Stomach smooth muscle (tissue), 2 donors: ENCODE measurements around the gene OSBPL6.

Experiments used
- H3K27ac ChIP-seq: one replicate; pipeline ENCODE4 v1.7.0; 2013; ENCODE audit warnings: mild to moderate bottlenecking, low read length, inconsistent platforms
- H3K27me3 ChIP-seq, 2 donors: one replicate each; pipeline ENCODE4 v1.7.0; 2013; ENCODE audit warnings: low read length in 2 of 2; ENCODE audit not compliant: insufficient read depth in 2 of 2, control insufficient read depth in 1 of 2
- H3K36me3 ChIP-seq, 2 donors: one replicate each; pipeline ENCODE4 v1.7.0; 2013; ENCODE audit warnings: low read length in 2 of 2; ENCODE audit not compliant: control insufficient read depth in 2 of 2, insufficient read depth in 2 of 2
- H3K4me1 ChIP-seq: one replicate; pipeline ENCODE4 v1.7.0; 2013; ENCODE audit warnings: low read length; ENCODE audit not compliant: control insufficient read depth, insufficient read depth
- H3K4me3 ChIP-seq, 2 donors: one replicate each; pipeline ENCODE4 v1.7.0; 2013; ENCODE audit warnings: low read length in 2 of 2
- H3K9ac ChIP-seq, 2 donors: one replicate each; pipeline ENCODE4 v1.7.0; 2013; ENCODE audit warnings: low read length in 2 of 2, mild to moderate bottlenecking in 1 of 2
- H3K9me3 ChIP-seq, 2 donors: one replicate each; pipeline ENCODE4 v1.7.0; 2013; ENCODE audit warnings: low read length in 2 of 2; ENCODE audit not compliant: control insufficient read depth in 2 of 2
- donor health status: healthy.
- donor health status: Pancreatic carcinoma.

The OSBPL6 gene

DNA sequence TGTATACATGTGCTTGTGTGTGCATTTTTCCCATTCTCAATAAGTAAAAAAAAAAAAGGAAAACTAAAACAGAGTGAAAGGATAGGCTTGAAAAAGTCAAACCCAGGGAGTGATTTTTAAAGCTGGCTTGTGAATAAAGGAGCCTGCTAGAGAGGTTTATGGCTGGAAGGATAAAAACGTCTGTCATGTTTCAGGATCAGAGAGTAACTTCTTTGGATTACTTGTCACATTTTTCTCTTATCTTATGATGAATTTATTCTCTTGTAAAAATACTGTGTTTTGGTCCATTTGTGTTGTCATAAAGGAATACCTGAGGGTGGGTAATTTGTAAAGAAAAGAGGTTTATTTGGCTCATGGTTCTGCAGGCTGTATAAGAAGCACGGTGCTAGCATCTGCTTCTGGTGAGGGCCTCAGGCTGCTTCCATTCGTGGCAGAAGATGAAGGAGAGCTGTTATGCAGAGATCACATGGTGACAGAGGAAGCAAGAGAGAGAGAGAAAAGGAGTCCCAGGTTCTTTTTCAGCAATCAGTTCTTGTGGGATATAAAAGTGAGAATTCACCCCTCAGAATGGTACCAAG lies 89.1 kb downstream of the OSBPL6 start:
- no peak overlapping the region for H3K9ac ChIP-seq
- no peaks in the 10 kb centered on the region for H3K36me3 ChIP-seq
- no peak overlapping the region for H3K27ac ChIP-seq
- no peaks in the 10 kb centered on the region for H3K4me1 ChIP-seq
- no peak overlapping the region for H3K4me3 ChIP-seq
- no peaks in the 10 kb centered on the region for H3K9me3 ChIP-seq
- H3K27me3 ChIP-seq: no peaks in the 10 kb centered on the region

DNA sequence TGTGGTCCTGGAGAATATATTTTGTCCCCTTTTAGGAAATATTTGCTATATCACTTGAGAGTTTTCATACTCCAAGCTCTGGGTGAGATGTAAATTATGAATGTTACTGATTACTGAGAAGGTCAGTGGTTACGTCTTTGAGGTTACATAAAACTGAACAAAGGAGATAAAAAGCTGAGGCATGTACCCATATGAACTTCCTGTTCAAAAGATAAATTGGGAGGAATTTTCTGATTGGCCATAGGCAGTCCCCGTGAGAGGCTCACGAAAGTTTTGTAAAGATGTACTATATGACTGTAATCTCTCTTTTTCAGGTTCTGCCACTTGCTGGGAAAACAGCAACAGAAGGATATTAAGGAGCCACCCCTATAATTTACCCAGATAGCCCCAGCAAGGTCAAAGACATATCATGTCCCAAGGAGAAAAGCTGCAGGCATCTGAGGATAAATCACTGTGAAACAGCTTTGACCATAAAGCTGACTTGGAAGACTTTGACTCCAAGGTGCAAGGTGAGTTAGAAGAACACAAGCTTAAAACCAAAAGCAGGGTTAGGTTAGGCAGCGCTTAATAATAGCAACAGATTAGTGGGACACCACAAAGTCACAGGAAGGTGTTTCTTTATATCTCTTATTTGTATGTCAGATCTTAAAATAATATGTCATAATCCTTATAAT lies 90.4 kb downstream of the OSBPL6 start:
- H3K27ac ChIP-seq: no peak overlapping the region

DNA sequence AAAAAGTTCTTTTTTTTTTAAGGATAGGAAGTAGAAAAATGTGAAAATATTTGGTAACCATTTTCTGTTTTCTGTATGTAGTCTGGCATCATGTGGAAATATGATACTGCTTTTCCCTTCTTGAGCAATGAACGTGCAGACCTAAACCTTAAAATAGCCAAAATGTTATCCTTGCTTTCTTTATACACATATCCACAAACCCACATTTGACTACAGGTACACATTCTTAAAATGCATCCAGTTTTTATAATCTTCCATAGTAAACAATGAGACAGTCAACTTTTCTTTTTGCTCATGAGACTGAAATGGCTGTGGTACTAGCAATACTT lies 90.9 kb downstream of the OSBPL6 start:
- H3K9ac ChIP-seq: no peak overlapping the region
- H3K4me3 ChIP-seq: no peak overlapping the region
- no peaks in the 10 kb centered on the region for H3K36me3 ChIP-seq
- no peaks in the 10 kb centered on the region for H3K9me3 ChIP-seq
- no peaks in the 10 kb centered on the region for H3K4me1 ChIP-seq
- no peak overlapping the region for H3K27ac ChIP-seq
- no peaks in the 10 kb centered on the region for H3K27me3 ChIP-seq

More for the DNA sequence above, 90.4 kb downstream of the OSBPL6 start:
- Histone ChIP-seq H3K27me3 (no peaks in the 10 kb centered on the region), H3K9me3 (no peaks in the 10 kb centered on the region), H3K9ac (no peak overlapping the region), H3K4me3 (no peak overlapping the region), H3K4me1 (no peaks in the 10 kb centered on the region), H3K36me3 (no peaks in the 10 kb centered on the region)

DNA sequence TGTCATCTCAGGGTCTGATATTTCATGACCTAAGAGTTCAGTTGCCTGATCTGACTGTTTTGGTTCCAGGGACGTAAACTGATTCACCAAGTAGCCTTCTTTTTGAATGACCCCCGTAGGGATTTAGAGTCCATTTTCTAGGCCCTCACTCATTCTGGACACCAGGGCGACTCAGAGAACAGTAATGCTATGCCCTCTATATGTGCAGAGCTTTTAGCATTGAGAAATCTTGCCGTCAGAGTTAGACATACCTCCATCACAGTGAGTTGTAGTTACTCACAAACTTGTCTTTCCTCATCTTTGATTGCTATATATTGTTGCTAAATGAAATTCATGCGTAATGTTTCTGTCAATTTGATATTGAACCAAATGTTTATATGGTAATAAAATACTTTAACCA lies 92.3 kb downstream of the OSBPL6 start:
- H3K9me3 ChIP-seq: no peaks in the 10 kb centered on the region
- H3K27me3 ChIP-seq: no peaks in the 10 kb centered on the region
- H3K9ac ChIP-seq: no peak overlapping the region
- no peaks in the 10 kb centered on the region for H3K4me1 ChIP-seq
- H3K36me3 ChIP-seq: no peaks in the 10 kb centered on the region
- no peak overlapping the region for H3K27ac ChIP-seq
- H3K4me3 ChIP-seq: no peak overlapping the region

DNA sequence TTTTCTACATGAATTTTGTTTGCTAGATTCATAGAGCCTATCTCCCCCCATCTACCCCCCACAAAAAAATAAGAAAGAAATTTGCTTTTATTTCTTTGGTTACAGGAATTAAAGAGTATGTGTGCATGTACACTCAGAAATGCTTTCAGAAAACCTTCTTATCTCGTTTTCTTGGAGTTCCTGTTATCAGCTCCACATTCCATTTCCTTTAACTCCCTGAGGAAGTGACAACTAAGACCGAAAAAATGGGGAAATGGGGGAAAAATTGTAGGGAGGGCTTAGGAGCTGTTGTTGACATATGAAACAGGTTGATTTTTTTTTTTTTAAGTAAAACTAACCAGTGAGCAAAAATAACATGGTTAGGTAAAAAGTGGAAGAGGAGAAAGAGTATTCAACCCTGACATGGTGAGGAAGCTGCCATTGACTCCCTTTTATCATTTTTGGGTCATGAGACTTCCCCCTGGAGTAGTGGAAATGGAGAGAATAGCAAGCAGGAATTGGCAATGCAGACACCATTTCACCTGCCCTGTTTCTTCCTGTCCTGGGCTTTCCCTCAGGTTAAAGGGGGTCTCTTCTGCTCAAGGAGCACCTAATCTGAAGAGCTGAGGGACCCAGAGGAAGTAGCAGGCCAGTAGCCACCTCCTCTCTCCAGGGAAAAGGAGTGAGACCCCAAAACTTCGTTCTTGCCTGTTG lies 93.5 kb downstream of the OSBPL6 start:
- no peaks in the 10 kb centered on the region for H3K9me3 ChIP-seq
- no peaks in the 10 kb centered on the region for H3K27me3 ChIP-seq
- no peak overlapping the region for H3K4me3 ChIP-seq
- no peaks in the 10 kb centered on the region for H3K36me3 ChIP-seq
- H3K9ac ChIP-seq: no peak overlapping the region
- H3K27ac ChIP-seq: no peak overlapping the region
- H3K4me1 ChIP-seq: no peaks in the 10 kb centered on the region

DNA sequence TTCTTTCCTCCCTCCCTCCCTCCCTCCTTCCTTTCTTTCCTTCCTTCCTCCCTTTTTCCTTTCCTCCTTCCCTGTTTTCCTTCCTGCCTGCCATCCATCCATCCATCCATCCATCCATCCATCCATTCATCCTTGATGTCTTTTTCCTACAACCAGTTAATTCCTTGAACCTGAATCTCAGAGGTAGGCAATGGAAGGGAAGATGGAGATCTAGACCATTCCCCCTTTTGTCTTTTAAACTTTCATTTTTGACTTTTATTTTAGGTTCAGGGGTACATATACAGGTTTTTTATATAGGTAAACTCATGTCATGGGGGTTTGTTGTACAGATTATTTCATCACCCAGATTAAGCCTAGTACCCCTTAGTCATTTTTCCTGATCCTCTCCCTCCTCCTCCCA lies 97.4 kb downstream of the OSBPL6 start:
- no peaks in the 10 kb centered on the region for H3K27me3 ChIP-seq
- no peaks in the 10 kb centered on the region for H3K36me3 ChIP-seq
- no peaks in the 10 kb centered on the region for H3K9me3 ChIP-seq
- no peak overlapping the region for H3K9ac ChIP-seq
- no peak overlapping the region for H3K27ac ChIP-seq
- H3K4me3 ChIP-seq: no peak overlapping the region
- H3K4me1 ChIP-seq: no peaks in the 10 kb centered on the region

DNA sequence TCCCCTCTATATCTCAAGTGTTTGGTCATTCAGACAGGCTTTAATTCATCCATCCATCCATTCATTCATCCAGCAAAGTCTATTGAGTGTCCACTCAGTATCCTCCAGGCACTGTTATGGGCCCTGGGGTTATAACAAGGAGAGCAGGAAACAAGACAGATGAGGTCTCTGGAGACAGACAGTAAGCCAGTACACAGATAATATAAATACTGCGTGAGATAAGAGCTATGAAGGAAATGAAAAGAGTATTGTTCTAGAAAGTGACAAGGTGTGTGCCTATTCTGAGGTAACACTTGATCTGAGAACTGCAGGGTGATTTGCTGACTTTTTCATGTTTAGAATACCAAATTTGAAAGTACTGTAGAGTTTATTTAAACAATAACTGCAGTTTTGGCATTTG lies 98.3 kb downstream of the OSBPL6 start:
- Histone ChIP-seq H3K4me1 (no peaks in the 10 kb centered on the region), H3K27ac (no peak overlapping the region), H3K27me3 (no peaks in the 10 kb centered on the region), H3K9ac (no peak overlapping the region), H3K36me3 (no peaks in the 10 kb centered on the region), H3K9me3 (no peaks in the 10 kb centered on the region), H3K4me3 (no peak overlapping the region)

DNA sequence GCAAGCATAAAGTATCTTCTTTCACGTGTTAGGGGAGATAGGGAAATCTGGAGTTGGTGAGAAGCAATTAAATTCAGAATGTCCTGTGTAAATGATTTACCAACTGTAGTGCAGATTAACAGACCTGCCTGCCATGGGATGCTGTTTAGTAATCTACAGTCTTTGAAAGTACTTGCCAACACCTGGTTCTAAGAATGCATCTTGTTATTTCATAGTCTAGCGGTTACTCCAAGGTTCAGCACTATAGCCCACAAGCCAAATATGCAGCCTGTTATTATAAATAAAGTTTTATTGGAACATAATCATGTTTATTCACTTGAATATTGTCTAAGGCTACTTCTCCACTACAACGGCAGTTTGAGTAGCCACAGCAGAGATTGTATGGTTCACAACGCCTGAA lies 100.8 kb downstream of the OSBPL6 start:
- H3K36me3 ChIP-seq: no peaks in the 10 kb centered on the region
- no peak overlapping the region for H3K9ac ChIP-seq

DNA sequence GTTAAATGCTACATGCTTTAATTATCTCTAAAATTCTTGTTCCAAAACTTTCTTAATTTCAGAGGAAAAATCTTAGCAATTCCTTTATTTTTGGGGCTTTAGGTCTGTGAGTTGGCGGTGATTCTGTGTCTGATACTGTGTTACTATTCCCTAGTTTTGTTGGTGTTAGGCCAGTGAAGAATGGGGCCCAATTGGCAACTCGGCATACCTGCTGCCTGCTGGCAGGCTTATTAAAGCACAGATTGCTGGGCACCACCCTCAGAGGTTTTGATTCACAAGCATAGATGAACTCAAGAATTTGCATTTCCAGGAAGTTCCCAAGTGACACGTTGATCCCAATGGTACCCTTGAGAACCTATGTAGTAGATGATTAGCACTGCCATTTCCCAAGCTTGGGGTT lies 101.6 kb downstream of the OSBPL6 start:
- no peak overlapping the region for H3K9ac ChIP-seq
- no peak overlapping the region for H3K4me3 ChIP-seq
- no peaks in the 10 kb centered on the region for H3K4me1 ChIP-seq
- no peaks in the 10 kb centered on the region for H3K9me3 ChIP-seq
- no peak overlapping the region for H3K27ac ChIP-seq
- no peaks in the 10 kb centered on the region for H3K27me3 ChIP-seq
- no peaks in the 10 kb centered on the region for H3K36me3 ChIP-seq

More for the DNA sequence above, 100.8 kb downstream of the OSBPL6 start:
- Histone ChIP-seq H3K4me1 (no peaks in the 10 kb centered on the region), H3K4me3 (no peak overlapping the region), H3K9me3 (no peaks in the 10 kb centered on the region), H3K27ac (no peak overlapping the region), H3K27me3 (no peaks in the 10 kb centered on the region)

DNA sequence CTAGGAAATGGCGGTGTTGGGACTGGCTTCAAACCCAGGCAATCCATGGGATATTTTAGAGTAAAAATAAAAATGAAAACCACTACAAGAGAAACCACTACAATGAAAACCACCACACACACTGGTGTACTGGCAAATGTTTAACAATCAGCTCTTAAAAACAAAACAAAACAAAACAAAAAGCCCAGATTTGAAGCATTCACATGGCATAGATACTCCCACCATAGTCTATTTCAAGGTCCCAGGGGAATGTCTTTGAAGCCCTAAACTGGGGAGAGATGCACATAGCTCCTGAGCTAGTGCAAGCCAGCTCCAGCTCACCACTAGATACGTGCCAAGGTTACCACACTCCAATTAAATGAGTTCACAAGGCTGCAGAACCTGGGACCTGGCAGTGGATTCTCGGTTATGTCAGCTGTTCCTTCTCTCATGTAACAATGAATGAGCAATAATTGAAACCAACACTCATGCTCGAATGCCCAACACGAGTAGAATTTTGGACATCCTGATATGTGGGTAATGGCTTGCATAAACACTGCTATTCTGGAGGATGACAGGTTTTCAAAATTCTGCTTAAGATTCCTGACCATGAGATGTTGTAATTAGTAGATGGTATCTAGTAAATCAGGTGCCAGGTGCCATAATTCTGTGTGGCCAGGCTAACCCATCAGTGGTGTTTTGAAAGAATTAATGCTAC lies 102.2 kb downstream of the OSBPL6 start:
- H3K36me3 ChIP-seq: no peaks in the 10 kb centered on the region
- H3K9ac ChIP-seq: no peak overlapping the region
- no peak overlapping the region for H3K27ac ChIP-seq
- no peaks in the 10 kb centered on the region for H3K9me3 ChIP-seq
- H3K4me1 ChIP-seq: no peaks in the 10 kb centered on the region
- no peak overlapping the region for H3K4me3 ChIP-seq
- no peaks in the 10 kb centered on the region for H3K27me3 ChIP-seq

DNA sequence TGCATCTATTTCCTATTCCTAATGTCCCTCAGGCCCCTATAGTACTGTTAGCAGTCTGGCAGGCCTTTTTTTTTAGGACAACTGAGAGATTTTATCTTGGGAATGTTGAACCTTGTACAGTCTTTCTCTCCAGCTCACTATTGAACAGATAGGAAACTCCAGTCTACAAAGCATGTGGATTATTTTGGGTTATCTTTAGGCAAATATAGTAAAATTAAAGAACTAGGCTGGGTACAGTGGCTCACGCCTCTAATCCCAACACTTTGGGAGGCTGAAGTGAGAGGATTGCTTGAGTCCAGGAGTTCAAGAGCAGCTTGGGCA lies 102.7 kb downstream of the OSBPL6 start:
- Histone ChIP-seq H3K27ac (no peak overlapping the region), H3K4me3 (no peak overlapping the region), H3K27me3 (no peaks in the 10 kb centered on the region), H3K4me1 (no peaks in the 10 kb centered on the region), H3K36me3 (no peaks in the 10 kb centered on the region), H3K9me3 (no peaks in the 10 kb centered on the region), H3K9ac (no peak overlapping the region)
